K562 (cell line): ENCODE results near the gene VPS41. TPM values are rescaled to one million over a fixed set of nuclear protein-coding genes. Genes with fewer than 3 reads are reported as not detected.

Experiments
- CBFA2T2 ChIP-seq: fragments of 450-650 bp; conservative IDR thresholded peaks from 2 replicates; pipeline ENCODE4 v1.6.1; 2017; ENCODE audit warnings: mild to moderate bottlenecking
- CTBP1 ChIP-seq: fragments of 450-650 bp; IDR thresholded peaks from 2 replicates; pipeline ENCODE4 v1.6.1; 2016; ENCODE audit warnings: borderline replicate concordance
- ETV1 ChIP-seq: fragments of 450-650 bp; conservative IDR thresholded peaks from 2 replicates; pipeline ENCODE4 v1.6.1; 2016; ENCODE audit warnings: missing genetic modification characterization, control low read depth, low read depth, missing compliant biosample characterization
- FOXP4 ChIP-seq: sonication (generic); formaldehyde crosslinking; IDR thresholded peaks from 2 replicates; pipeline ENCODE4 v1.8.0; 2022; ENCODE audit warnings: mild to moderate bottlenecking, missing genetic modification reagents, borderline replicate concordance
- GABPB2 ChIP-seq: fragments of 250-450 bp; sonication (Bioruptor Pico); conservative IDR thresholded peaks from 2 replicates; pipeline ENCODE4 v1.5.1; 2021; ENCODE audit warnings: mild to moderate bottlenecking
- GTF2E2 ChIP-seq: fragments of 200-800 bp; sonication (Bioruptor generic); IDR thresholded peaks from 2 replicates; pipeline ENCODE4 v1.6.1; 2016; ENCODE audit warnings: missing genetic modification characterization, missing compliant biosample characterization
- KLF1 ChIP-seq: fragments of 450-650 bp; IDR thresholded peaks from 2 replicates; pipeline ENCODE4 v1.6.1; 2016; ENCODE audit warnings: missing genetic modification characterization, missing compliant biosample characterization
- MAFF ChIP-seq: IDR thresholded peaks from 2 replicates; pipeline ENCODE4 v1.6.1; 2012; ENCODE audit warnings: low read length, improper control_type of control experiment
- MAFK ChIP-seq: IDR thresholded peaks from 2 replicates; pipeline ENCODE4 v1.6.1; 2011; ENCODE audit warnings: low read length, improper control_type of control experiment
- MCM7 ChIP-seq, 2 experiments: fragments of 450-650 bp; IDR thresholded peaks; 2 replicates each; pipeline ENCODE4 v1.6.1; 2016 to 2018
- MEF2D ChIP-seq: conservative IDR thresholded peaks from 2 replicates; pipeline ENCODE4 v1.6.1; 2016; ENCODE audit warnings: low read depth, missing genetic modification characterization, missing compliant biosample characterization
- RAD21 ChIP-seq, 2 experiments: fragments of 250-450 bp in 1 of 2; fragments of 450-650 bp in 1 of 2; sonication (Bioruptor Pico) in 1 of 2; formaldehyde crosslinking in 1 of 2; IDR thresholded peaks in 1 of 2; conservative IDR thresholded peaks in 1 of 2; 2 replicates each; pipeline versions ENCODE4 v1.4.0 to v1.8.0; 2020 to 2022; ENCODE audit warnings: mild to moderate bottlenecking in 2 of 2, moderate library complexity in 1 of 2
- REST ChIP-seq, 2 experiments: fragments of 450-650 bp; formaldehyde crosslinking in 1 of 2; IDR thresholded peaks; 2 replicates each; pipeline versions ENCODE4 v1.4.0 to v1.6.1; 2014 to 2020; ENCODE audit warnings: mild to moderate bottlenecking in 2 of 2, borderline replicate concordance in 1 of 2, low read depth in 1 of 2
- SMC3 ChIP-seq: conservative IDR thresholded peaks from 2 replicates; pipeline ENCODE4 v1.6.1; 2011; ENCODE audit warnings: low read depth, low read length, improper control_type of control experiment; ENCODE audit not compliant: insufficient read depth
- SREBF2 ChIP-seq: sonication (generic); formaldehyde crosslinking; IDR thresholded peaks from 2 replicates; pipeline ENCODE4 v1.4.0; 2020; ENCODE audit warnings: mild to moderate bottlenecking, missing genetic modification reagents
- TEAD4 ChIP-seq, 2 experiments: sonication (generic) in 1 of 2; formaldehyde crosslinking in 1 of 2; IDR thresholded peaks; 2 replicates each; pipeline versions ENCODE4 v1.6.1 to v1.8.0; 2012 to 2022; ENCODE audit warnings: borderline replicate concordance in 1 of 2, inconsistent platforms in 1 of 2, low read length in 1 of 2, mild to moderate bottlenecking in 1 of 2, missing genetic modification reagents in 1 of 2
- ZNF217 ChIP-seq: sonication (generic); formaldehyde crosslinking; IDR thresholded peaks from 2 replicates; pipeline ENCODE4 v1.8.0; 2022; ENCODE audit warnings: mild to moderate bottlenecking, missing genetic modification reagents
- ZNF644 ChIP-seq: fragments of 200-800 bp; sonication (Bioruptor generic); IDR thresholded peaks from 2 replicates; pipeline ENCODE4 v1.6.1; 2016; ENCODE audit warnings: low read depth, missing genetic modification characterization, missing compliant biosample characterization
- ZNF79 ChIP-seq: fragments of 250-450 bp; sonication (Bioruptor Pico); IDR thresholded peaks from 2 replicates; pipeline ENCODE4 v1.4.0; 2020; ENCODE audit warnings: low read depth, mild to moderate bottlenecking, moderate library complexity
- polyA plus RNA-seq, 8 experiments: library from polyadenylated mRNA; depleted of rRNA in 4 of 8; stranded (reverse) in 5 of 8; unstranded in 3 of 8; fragments of >200 nt; fragmentation: Nextera tagmentation in 2 of 8; fragmentation: Illumina TruSeq in 1 of 8; extraction: Ambion mirVana in 2 of 8; extraction: Trizol in 1 of 8; gene quantifications; 2 replicates each; pipeline versions ENCODE4 v1.2.1 to v1.2.3, GENCODE V29; 2011 to 2014; ENCODE audit warnings: inconsistent platforms in 1 of 8, missing spikeins in 1 of 8
- total RNA-seq, 7 experiments: library from RNA; depleted of rRNA in 6 of 7; stranded (reverse); fragments of >200 nt in 6 of 7; fragmentation: Illumina TruSeq in 2 of 7; extraction: Trizol in 2 of 7; gene quantifications; 2 replicates each; pipeline versions ENCODE4 v1.2.1 to v1.2.3, GENCODE V29; 2011 to 2021; ENCODE audit warnings: low replicate concordance in 1 of 7

VPS41 gene
- total and polyA plus RNA-seq, 9 of the 15 experiments (the other 6 are each of a cell fraction or from before 2014, with no cell fraction given): 17.7 to 46.8 (median 32.1) TPM

GRCh38 chr7:38932509-38933168 is 23.6 kb upstream of the VPS41 start (continued):
- 0 out of 2 replicates have a peak, but pooled peaks have one; percentile 30 for TF ChIP-seq FOXP4 (CRISPR knock-in tag)
- no peak for TF ChIP-seq MCM7 (IDR thresholded peaks at IDR 0.05)
- no peak for TF ChIP-seq KLF1 (tag)
- TF ChIP-seq MEF2D (tag): no peak
- TF ChIP-seq ZNF79 (CRISPR knock-in tag): no peak
- no peak for TF ChIP-seq SREBF2 (CRISPR knock-in tag)
- TF ChIP-seq MAFF: no peak
- no peak for TF ChIP-seq MAFK
- no peak for TF ChIP-seq CTBP1
- TF ChIP-seq GABPB2 (CRISPR knock-in tag): no peak
- TF ChIP-seq RAD21 (CRISPR knock-in tag; conservative IDR thresholded peaks at IDR 0.05 in 1 of 2, IDR thresholded peaks at IDR 0.05 in 1 of 2): peak; percentile 79 to 84
- TF ChIP-seq REST (IDR thresholded peaks at IDR 0.05; ENCODE audit: borderline replicate concordance): peak; percentile 74
- no peak for TF ChIP-seq REST (CRISPR knock-in tag; IDR thresholded peaks at IDR 0.05; ENCODE audit: low read depth)
- no peak for TF ChIP-seq ZNF217 (CRISPR knock-in tag)
- TF ChIP-seq SMC3: peak; percentile 65
- TF ChIP-seq ETV1 (tag): no peak
- TF ChIP-seq ZNF644 (tag): no peak
- TF ChIP-seq CBFA2T2: no peak
- no peak for TF ChIP-seq TEAD4 (IDR thresholded peaks at IDR 0.05; ENCODE audit: low read length)
- no peak for TF ChIP-seq TEAD4 (CRISPR knock-in tag; IDR thresholded peaks at IDR 0.05; ENCODE audit: borderline replicate concordance)
- no peak for TF ChIP-seq GTF2E2
